ENCODE measurements around the gene ILK. TPM values are rescaled to one million over a fixed set of nuclear protein-coding genes. Genes with fewer than 3 reads are reported as not detected.

Gene ILK
- total RNA-seq, 1 experiment from 2014 or later, result 53.4 TPM

DNA sequence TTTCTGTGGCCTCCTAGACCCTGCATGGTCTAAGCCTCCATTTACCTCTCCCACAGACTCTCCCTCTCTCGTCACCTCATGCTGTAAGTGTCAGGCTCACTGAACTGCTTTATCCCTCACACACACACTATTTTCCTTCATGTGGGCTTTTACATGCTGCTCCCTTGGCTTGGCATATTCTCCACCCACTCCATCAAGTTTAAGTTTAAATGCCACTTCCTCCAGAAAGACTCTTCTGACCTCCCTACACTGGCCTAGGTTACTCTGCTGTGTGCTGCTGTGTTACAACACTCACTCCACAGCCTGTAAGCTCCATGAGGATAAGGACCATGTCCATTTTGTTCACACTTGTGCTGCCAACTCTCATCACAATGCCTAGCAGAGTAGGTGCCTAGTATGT lies 49.5 kb downstream of the ILK start:
- DNase-seq (ENCODE audit: extremely low read depth, low read depth), result no peak

DNA sequence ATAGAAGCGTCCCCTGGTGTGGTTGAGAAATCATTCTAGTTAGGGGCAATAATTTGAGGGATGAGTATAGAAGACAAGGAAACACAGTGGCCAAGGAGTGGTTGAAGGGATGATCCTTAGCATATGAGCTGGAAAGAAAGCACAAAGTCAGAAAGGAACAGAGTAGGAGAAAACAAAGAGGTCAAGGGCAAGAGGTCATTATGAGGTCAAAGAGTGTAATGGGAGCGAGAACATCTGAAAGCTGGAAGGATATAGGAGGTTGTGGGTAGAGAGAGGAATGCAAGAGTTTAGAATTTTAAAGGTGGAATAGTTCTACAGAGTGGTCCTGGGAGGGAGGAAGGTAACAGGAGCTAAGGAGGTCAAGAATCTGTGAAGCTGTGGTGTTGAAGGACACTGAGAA lies 50.1 kb downstream of the ILK start:
- no peak for DNase-seq (ENCODE audit: extremely low read depth, low read depth)

DNA sequence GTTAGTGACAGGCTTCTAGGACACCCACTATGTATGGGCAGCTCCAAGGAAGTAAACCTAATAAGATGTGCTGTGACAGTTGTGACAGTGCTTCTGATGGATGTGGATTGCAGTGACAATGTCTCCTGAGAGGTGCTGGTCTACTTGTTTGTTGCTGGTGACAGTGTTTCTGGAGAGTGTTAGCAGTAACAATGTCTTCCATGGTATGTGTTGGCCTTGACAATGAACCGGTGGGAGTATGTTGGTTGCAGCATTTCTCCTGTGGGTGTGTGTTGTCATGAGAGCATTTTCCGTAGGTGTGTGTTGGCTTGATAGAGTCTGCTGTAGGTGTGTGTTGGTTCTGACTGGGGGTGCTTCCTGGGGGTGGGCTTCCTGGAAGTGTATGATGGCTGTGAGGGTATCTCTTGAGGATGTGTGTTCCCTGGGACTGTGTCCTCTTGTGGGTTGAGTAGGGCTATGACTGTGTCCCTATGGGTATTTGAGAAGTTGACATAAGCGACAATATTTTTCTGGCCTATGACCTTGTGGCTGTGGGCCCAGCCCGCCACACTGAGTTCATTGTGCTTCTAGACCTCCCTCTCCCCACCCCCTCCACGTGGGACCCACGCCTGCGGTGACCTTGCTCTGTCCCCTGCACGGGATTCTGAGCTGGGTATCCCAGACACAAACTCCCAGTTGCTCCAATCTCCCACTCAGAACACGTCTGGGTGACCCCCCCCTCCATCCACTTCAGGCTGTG lies 50.9 kb downstream of the ILK start:
- no peak for DNase-seq (ENCODE audit: extremely low read depth, low read depth)

DNA sequence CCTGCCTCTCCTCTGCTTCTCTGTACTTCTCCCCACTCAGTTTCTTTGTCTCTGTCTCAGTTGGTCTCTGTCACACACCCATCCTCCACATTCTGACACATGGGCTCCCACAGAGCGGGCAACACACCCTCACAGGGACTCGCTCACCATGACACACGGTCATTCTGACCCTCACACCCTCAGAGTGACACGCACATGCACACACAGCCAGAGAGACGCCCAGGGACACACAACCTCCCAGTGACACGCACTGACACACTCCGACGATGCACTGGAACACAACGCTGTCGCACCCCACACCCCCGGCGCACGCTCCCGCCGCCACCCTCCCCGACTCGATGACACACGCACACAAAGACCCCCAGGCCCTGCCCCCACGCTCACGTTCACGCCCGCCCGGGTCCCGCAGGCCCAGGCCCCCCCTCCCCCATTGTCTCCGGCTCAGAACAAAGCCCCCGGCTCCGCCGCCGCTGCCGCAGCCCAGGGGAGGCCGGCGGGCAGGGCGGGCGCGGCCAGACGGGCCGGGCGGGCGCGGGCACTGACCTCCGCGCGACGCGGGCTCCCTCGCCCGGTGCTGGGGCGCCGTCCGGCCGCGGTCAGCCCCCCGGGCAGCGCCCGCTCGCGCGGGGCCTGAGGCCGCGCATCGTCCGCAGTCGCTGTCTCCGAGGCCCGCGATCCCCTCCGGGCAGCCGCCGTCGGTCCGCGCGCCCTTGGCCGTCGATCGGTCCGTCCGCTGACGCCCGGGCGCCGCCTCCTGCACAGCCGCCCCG lies 51.6 kb downstream of the ILK start:
- DNase-seq (ENCODE audit: extremely low read depth, low read depth), result no peak

DNA sequence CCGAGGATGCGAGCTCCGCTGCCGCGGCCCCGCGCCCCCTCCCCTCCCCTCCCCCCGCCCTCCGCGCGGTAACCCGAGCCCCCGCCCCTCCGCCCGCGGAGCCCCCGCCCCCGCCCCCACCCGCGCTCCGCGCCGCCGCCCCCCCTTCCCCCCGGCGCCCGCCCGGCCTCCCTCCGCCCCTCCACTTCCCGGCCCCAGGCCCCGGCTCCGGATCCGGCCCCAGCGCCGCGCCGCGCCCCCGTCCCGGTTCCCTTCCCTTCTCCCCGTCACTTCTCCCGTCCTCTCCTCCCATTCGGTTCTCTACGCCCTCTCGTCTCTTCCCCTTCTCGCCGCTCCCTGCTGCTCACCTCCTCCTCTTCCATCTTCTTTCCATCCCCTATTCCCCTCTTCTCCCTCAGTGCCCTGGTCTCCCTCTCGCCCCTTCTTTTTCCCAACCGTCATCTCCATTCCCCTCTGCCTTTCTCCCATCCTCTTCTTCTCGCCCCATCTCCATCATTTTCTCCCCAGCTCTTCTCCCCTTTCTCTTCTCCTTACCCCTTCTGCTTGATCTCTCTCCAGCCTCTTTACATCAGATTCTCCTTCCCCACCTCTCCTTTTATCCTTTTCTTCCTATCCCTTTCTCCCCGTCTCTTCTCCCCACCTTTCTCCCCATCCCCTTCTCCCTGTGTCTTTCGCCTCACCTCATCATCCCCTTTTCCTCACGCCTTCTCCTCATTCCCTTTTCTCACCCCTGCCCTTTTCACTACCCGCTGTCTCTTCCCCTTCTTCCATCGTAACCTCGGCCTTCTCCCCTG lies 52.4 kb downstream of the ILK start, which contains the start of gene DCHS1:
DCHS1 (minus strand) TSS at position 20 of the 794 bp plus-strand sequence. CDS start 14,196 bp downstream, outside the sequence.
- DNase-seq (ENCODE audit: extremely low read depth, low read depth), result no peak

DNA sequence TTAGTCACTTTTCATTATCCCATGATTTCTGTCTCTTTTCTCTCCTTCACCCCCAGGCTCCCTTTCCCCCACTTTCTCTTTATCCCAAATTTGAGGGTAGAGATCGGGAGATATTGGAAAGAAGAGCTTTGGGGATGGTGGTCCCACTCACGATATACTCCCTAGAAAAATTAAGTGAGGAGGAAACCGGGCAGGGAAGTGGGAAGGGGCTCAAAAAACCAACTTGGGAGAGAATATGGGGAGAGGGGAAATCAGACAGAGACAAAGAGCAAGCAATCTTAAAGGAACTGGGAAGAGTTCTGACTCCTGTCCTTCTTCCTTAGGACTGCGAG lies 53.0 kb downstream of the ILK start:
- no peak for DNase-seq (ENCODE audit: extremely low read depth, low read depth)

DNA sequence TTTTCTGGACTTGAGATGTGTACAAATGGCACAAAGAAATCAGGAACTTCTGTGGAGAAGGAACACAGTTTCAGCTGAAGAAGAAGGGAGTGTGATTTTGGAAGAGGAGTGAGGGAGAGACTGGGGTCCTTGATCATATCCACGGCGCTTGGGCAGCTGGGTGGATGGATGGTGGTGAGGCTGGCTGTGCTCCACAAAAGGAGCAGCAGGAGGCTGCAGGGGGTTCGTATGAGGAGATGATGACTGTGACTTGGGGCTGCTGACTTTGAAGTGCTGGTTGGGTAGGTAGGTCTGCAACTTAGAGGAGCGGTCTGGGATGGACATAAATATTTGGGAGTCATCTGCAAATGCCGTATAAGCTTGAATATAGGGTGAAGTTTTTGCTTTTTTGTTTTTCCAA lies 53.4 kb downstream of the ILK start:
- no peak for DNase-seq (ENCODE audit: extremely low read depth, low read depth)

DNA sequence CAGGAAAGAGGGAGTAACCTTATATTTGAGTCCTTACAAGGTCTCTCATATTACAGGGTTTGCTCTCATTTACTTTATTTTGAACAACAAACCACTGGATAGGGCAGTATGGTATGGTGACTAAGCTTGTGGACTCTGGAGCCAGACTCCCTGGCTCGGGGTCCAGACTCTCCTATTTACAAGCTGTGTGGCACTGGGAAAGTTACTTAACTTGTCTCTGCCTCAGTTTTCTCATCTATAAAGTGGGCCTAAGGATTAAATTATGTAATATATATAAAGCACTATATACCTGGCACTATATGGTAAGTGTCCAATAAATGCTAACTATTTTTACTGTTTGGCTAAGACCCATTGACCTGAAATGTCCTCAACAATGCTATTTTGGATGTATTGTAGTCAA lies 53.8 kb downstream of the ILK start:
- no peak for DNase-seq (ENCODE audit: extremely low read depth, low read depth)

DNA sequence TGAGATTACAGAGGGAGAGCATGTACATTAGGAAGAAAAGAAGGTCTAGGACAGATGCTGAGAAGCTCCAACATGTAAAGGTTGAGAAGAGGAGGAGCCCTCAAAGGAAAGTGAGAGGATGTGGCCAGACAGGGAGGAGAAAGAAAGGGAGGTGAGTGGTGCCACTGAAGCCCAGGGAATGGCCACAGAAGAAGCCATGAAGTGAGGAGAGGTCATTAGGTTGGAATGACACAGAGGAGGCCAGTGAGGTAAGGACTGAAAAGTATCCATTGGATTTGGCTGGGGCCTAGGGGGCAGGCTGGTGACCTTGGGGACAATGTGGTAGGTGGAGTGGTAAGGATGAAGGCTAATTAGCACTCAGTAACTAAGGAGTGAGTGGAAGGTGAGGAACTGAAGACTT lies 55.1 kb downstream of the ILK start:
- no peak for DNase-seq (ENCODE audit: extremely low read depth, low read depth)

Other genes starting within 250 kb of the ILK start
- 6.4 and 7.4 TPM in 2 replicates for gene SMPD1, start 213.3 kb upstream of the ILK start, total RNA-seq (2014; rRNA removed; shearing (Covaris generic))
- gene APBB1, start 184.7 kb upstream of the ILK start, total RNA-seq (2014; rRNA removed; shearing (Covaris generic)), result 6.9 and 8.5 TPM in 2 replicates
- gene HPX, start 162.8 kb upstream of the ILK start, total RNA-seq (2014; rRNA removed; shearing (Covaris generic)), result not detected in 2 replicates
- gene TRIM3, start 129.8 kb upstream of the ILK start, total RNA-seq (2014; rRNA removed; shearing (Covaris generic)), result 3.3 and 5.0 TPM in 2 replicates
- 47.8 and 49.2 TPM in 2 replicates for gene ARFIP2, start 122.4 kb upstream of the ILK start, total RNA-seq (2014; rRNA removed; shearing (Covaris generic))
- 21.0 and 21.9 TPM in 2 replicates for gene TIMM10B, start 122.3 kb upstream of the ILK start, total RNA-seq (2014; rRNA removed; shearing (Covaris generic))
- 5.6 and 5.7 TPM in 2 replicates for gene DNHD1, start 106.5 kb upstream of the ILK start, total RNA-seq (2014; rRNA removed; shearing (Covaris generic))
- gene RRP8, start 158 bp upstream of the ILK start, total RNA-seq (2014; rRNA removed; shearing (Covaris generic)), result 14.8 and 15.2 TPM in 2 replicates
- gene TAF10, start 8.4 kb downstream of the ILK start, total RNA-seq (2014; rRNA removed; shearing (Covaris generic)), result 65.6 and 74.5 TPM in 2 replicates
- 2.9 and 5.2 TPM in 2 replicates for gene TPP1, start 15.6 kb downstream of the ILK start, total RNA-seq (2014; rRNA removed; shearing (Covaris generic))
- gene DCHS1, start 52.0 kb downstream of the ILK start, total RNA-seq (2014; rRNA removed; shearing (Covaris generic)), result 0.07 and 0.14 TPM in 2 replicates
- gene MRPL17, start 79.6 kb downstream of the ILK start, total RNA-seq (2014; rRNA removed; shearing (Covaris generic)), result 34.3 and 35.8 TPM in 2 replicates
- gene OR2AG2, start 168.2 kb downstream of the ILK start, total RNA-seq (2014; rRNA removed; shearing (Covaris generic)), result 0.17 TPM in 1 of 2 replicates, not detected in the other
- gene OR2AG1, start 179.2 kb downstream of the ILK start, total RNA-seq (2014; rRNA removed; shearing (Covaris generic)), result not detected in 2 replicates
- 0.23 TPM in 1 of 2 replicates, not detected in the other for gene OR6A2, start 195.9 kb downstream of the ILK start, total RNA-seq (2014; rRNA removed; shearing (Covaris generic))
- not detected in 2 replicates for gene OR10A5, start 241.9 kb downstream of the ILK start, total RNA-seq (2014; rRNA removed; shearing (Covaris generic))

All from NCI-H460 (cell line).